DMS114 treated with DMSO at 0.1 percent for 48 hours (cell line): ENCODE results near the gene HESX1.

Experiments
- DNase-seq: peaks from one replicate; lab custom pipeline; 2025; ENCODE audit not compliant: unreplicated experiment; lab: John Stamatoyannopoulos, UW

The HESX1 gene

DNA sequence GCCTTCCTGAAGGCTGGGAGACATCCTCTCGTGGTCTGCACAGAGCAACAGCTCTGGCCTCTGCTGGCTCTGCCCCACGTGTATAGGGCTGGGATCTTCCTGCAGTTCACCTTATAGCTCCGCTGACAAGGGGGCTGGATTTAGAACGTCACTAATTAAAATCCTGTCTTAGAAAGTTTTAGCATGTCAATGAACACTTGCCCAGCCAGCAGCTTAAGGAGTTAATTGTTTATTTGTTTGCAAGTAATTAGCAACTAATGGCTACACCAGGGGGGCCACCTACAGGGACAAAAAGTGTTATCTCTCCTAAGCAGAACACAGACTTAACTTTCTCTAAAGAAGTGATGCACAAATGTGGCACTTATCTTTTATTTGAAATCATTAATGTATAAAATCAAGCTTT, at the start of gene HESX1:
TSS of gene HESX1 (minus strand) at position 84 of the 403 bp plus-strand sequence. CDS start at position 24, 60 bp downstream.
- DNase-seq, result no peak

DNA sequence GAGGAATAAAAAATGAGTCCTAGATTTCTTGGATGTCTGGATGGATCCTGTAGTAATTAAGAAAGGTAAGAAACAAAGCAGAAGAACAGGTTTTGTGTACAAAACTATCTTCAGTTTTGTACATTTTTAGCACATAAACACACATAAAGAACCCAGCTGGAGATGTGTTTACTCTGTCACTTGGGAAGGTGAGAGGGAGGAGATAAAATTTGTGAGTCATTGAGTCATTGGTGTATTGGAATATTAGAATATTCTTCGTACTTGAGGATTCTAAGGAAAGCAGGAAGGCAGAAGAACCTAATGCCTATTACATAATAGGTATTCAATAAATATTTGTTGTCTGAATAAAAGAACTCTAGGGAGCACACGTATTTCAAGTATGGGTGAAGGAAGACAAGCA, 45.2 kb upstream of the HESX1 start:
- no peak for DNase-seq

DNA sequence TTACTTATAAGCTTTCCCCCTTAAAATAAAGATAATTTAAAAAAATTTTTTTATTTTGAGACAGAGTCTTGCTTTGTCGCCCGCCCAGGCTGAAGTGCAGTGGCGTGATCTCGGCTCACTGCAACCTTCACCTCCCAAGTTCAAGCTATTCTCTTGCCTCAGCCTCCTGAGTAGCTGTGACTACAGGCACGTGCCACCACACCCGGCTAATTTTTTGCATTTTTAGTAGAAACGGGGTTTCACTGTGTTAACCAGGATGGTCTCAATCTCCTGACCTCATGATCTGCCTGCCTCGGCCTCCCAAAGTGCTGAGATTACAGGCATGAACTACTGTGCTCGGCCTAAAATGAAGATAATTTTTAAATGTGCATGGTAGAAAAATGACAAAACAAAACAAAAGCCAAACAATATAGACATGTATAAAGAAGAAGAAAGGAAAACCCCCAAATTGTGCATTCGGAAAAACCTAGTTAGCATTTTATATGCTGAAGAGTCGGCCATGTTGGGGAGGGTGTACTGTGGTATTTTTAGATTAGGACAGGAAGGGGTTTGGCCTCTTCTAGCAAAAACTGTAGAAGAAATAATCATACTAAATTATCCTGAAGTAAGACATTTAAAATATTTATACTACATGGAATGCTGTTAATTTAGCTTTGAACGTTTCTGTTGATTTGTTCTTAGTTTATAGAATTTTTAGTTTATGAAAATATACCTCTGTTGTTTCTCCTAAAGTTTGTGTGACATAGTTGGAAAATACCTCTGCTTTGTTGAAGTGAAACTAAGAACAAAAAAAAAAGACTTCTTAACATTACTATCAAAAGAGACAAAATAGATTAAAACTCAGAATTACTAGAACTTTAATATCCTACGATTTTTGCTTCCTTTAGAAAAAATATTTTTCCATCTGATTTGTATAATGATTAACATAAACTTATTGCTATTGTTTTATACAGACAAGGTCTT, 35.1 kb upstream of the HESX1 start:
- no peak for DNase-seq

DNA sequence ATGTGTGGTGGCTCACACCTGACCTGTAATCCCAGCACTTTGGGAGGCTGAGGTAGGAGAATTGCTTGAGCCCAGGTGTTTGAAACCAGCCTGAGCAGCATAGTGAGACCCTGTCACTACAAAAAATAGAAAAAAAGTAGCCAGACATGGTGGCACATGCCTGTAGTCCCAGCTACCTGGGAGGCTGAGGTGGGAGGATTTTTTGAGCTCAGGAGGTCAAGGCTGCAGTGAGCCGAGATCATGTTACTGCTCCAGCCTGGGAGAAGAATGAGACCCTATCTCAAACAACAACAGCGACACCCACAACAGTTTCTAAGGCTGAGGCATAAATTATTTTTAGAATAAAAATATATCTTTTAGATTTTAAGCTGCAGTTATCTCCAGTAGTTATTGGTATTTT, 34.0 kb upstream of the HESX1 start:
- DNase-seq, result no peak

DNA sequence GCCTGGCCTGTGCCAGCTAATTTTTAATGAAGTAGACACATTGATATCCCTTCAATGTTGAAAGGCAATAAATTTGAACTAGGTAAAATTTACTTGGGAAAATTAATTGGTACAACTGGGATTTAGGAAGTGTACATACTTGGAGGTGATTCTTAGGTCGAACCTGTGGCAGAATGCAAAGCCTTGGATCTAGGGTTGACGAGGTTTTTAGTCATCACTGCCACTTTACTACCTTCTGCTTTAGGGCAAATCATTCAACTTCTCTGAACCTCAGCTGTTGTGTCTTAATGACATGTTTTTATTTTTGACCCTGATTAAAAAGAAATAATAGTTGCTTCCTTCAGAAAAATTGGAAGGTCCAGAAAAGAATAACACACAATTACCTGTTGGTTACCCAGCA, 30.2 kb upstream of the HESX1 start:
- DNase-seq, result no peak

DNA sequence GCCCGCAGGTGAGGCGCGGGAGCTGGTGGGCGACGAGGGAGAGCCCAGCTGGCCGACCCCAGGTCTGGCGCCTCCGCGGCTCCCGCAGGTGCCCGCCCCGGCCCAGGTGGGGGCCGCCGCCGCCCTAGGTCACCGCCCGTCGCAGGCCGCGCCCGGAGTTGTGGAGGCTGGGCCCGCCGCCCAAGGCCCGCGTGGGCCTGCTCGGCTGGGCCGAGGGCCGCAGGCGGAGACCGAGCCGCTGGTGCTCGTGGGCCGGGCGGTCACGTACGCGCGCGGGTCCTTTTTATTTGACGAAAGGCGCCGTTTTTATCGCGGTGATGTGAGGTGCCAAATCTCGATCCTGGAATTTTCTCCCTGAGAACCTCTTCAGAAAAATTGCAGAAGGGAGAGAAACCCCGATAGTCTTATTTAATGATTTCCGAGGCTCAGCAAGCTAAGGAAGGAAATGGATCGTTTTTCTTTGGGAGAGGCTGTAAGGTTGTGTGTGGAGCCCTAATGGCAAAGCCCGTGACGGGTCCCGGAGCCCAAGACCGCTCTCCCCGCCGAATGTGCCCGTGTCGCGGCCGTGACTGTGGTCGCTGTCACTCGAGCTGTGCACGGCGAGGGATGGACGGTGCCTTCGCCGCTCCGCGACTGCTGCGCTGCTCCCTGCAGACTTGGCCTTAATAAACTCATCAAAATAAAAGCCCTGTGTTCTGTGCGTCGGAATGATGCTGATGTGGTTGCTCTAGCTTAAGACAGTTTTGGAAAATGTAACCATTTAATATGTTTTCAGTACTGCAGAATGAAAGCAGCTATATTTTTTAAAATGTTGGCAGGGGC, 28.4 kb upstream of the HESX1 start:
- DNase-seq, result no peak

DNA sequence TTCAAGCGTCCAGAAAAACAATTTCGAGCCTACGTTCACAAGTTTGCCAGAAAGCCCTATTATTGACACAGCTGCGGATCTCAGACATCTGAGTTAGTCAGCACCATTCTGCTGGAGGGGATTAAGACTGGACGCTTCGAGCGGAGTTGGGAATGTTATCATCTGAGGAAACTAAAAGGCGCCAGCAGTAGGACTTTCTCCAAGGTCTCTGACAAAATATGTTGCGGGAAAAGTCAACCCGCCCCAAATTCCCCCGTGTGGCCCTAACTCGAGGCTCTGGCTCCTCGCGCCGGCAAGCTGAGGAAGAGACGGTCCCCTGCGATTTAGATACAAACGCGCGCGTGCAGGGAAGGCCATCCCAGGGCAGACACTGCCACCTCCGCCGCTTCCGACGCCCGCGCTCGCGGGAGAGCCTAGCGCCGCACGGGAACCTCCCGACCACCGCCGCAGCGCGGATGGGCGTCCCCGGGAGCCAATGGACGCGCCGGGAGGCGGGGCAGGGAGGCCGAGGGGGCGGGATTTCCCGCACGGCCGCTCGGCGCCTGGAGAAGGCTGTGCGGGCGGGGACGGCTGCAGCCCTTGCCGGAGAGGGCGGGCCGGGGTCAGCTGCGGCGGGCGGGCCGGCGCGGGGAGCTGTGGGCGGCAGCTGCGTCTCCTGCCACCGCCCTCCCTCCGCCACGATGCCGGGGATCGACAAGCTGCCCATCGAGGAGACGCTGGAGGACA, 27.6 kb upstream of the HESX1 start, which contains the start of gene APPL1:
TSS of gene APPL1 (plus strand) at position 526 of the 726 bp plus-strand sequence. CDS start at position 681, 155 bp downstream.
- DNase-seq, result peak; percentile 81

DNA sequence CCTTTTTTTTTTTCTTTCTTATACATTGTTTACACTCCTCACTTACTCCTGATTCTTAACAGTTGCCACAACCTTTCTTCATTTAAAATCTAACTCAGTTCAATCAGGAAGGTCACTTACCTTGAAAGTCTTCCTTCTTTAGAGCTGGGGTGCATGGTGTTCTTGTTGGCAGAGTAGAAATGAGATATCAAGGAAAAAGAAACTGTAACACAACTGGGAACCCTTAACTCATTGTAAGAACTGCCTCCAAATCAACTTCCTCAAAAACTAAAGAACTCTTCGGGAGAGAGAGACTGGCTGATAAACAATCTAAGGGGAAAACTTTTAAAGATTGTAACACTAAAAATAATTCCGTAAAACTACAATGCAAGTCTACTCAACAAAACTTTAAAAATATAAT, 26.4 kb upstream of the HESX1 start:
- no peak for DNase-seq

DNA sequence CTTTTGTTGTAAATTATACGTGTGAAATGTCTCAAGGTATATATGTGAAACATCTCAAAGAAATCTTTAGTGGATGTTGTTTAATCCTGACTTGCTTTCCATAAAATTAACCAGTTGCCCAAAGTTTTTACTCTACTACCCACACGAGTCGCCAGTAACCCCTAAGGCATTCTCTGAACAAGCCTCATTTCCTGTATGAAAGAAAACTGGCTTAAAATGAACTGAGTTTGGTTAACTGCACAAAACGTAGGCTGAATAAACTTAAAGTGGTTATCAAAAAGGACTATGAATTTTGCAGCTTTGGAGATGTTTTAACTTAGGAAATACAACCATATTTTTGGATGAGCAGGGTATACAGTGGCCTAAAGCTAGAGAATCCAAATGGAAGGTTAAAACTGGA, 25.1 kb upstream of the HESX1 start:
- DNase-seq, result no peak

DNA sequence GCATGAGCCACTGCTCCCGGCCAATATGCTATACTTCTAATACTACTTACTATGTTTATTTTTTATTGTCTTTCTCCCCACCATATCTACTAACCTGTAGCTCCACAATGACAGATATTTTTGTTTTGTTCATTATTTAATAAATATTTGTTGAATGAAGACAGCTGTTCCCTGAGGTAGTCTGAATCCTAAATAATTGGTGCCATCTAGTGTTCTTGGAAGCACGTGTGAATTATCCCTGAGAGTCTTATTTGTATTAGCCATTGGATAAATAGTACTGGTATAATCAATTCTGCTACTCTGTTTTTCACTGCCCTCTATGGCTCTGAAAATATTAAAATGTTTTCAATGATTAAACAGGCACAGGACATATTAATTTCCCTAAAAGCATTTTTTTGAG, 22.1 kb upstream of the HESX1 start:
- DNase-seq, result peak; percentile 37

DNA sequence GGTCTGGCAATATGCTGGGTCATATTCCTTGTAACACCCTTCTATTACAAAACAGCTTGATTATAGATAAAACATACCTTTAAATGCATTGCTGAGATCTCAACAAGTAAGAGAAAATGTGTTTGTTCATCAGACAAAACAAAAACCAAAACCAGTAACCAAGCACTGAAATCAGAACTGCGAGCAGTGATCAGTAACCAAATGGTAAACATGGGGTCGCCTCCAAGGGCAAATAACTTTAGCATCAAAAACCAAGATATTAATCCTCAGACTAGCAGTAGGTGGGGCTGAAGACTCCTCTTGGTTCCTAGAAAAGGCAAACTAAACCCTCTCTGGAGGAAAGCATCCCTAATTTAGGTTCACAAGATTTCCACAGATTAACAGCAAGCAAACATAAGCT, 6.6 kb upstream of the HESX1 start:
- DNase-seq, result no peak

DNA sequence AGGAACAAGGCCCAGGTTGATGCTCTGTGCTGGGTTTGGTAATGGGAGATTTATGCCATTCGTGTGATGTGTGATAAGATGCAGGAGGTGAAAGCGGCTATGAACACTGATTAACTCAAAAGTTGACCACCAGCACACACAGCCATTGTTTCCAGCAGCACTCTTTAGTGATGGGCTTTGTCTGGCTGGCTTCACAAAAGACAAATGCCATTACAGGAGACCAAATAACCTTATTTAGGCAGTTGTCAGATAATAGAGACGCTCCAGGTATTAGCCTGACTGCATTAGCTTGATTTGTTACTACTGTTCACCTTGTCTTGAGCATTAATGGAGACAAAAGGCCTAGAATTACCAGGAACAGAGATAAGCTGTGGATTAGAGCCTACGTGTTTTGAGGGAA, 5.1 kb downstream of the HESX1 start:
- no peak for DNase-seq

DNA sequence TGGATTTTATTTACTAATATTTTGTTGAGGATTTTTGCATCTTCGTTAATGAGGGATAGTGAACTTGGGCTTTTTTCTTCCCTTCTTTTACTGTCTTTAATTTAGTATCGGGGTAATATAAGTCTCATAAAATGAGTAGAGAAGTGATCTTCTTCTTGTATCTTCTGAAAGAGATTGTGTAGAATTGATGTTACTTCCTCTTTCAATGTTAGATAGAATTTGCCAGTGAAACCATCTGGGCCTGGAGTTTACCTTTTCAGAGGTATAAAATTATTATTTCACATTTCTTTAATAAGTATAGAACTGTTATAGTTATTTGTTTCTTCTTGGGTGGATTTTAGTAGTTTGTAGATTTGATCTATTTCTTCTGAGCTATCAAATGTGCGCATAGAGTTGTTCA, 7.8 kb downstream of the HESX1 start:
- no peak for DNase-seq

DNA sequence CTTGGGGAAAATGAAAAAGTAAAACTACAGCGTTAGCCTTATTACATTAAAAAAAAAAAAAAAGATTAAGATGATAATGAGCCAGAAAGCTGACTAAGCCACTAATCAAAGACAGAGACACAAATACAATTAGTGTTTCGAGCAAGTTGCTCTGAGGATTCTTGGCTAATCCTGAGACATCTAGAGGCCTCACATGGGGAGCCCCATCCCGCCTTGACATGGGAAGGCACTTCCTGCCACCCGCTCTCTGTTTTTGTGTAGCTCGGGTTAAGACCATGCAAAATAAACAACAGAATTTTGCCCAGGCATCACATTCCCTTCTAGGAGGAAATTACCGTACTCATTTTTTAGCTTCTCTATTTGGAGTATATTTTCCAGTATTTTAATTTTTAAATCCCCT, 15.3 kb downstream of the HESX1 start:
- no peak for DNase-seq

DNA sequence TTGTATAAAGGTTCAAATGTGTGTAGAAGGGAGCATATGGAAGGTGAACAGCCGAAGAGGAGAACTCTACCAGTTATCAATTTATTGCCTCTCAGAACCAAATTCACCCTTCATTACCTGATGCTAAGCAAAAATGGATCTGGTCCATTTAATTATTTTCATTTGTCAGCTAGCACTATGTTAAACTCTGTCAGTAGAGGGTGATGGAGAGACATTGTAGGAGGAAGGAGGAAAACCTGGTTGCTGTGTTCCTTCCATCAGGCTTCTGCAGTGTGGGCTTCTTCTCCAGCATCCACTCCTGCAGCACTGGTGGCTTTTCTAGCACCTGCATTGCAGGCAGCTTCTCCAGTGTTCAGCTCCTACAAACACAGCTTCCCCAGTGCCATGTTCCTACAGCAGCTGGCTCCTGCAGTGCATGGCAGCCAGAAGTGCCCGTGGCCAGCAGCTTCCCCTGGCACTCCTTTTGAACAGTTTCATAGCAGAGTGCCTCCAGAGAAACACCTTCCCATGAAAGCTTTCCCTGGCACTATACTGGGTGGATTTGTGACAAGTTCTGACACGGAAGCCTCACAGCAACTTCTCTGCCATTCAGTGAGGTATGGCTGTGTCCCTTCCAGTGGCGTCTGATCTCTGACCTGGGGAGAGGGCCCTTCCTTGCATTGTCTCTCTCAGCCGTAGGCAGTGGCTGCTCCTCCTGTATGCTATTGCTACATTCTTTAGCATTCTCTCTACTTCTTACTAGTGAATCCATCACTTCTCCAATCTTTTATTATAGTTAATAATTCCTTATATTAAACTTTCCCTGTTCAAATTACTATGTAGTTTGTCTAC, 20.0 kb downstream of the HESX1 start:
- peak; percentile 28 for DNase-seq

DNA sequence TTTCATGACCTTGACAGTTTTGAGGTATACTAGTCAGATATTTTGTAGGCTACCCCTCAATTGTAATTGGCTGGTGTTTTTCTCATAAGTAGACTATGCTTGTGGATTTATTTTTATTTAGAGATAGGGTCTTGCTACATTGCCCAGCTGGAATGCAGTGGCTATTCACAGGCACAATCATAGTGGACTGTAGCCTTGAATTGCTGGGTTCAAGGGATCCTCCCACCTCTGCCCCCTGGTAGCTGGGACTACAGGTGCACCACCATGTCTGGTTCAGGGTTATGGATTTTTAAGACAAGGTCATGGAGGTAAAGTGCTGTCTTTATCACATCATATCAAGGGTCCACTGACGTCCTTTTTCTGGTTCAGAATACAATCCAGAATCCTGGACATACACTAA, 23.7 kb downstream of the HESX1 start:
- no peak for DNase-seq

DNA sequence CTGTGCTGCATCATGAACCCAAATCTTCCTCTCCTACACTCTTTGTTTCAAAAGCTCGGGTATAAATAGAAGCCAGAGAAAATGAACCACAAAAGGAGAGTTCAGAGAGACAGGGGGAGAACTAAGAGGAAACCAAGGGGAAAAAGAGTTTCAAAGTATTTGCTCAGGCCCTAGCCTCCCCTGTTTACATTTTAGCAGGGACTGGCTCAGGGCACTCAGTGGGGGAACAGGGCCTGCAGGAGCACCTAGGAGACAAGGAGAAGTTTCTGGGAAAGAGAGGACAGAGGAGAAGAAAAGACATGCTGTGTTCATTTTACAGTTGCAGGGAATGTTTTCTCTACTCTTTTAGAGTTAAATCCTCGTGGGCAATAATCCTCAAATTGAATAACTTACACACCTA, 26.1 kb downstream of the HESX1 start:
- no peak for DNase-seq

DNA sequence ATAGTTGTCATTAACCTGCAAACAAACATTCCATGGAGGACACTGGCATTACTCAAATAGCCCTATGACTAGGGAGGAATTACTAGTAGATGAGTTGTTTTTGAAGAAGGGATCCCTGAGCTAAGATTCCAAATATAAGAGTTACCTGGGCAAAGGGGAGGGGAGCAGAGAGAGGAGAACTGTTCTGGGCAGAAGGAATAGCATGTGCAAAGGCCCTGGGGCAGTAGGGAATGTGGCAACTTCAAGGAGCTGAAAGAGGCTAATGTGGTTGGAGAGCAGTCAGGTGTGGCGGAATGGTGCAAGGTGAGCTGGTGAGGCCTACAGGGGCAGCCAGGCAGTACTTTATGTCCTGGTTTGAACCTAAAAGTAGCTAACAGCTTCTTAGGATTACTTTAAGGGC, 28.8 kb downstream of the HESX1 start:
- DNase-seq, result no peak

DNA sequence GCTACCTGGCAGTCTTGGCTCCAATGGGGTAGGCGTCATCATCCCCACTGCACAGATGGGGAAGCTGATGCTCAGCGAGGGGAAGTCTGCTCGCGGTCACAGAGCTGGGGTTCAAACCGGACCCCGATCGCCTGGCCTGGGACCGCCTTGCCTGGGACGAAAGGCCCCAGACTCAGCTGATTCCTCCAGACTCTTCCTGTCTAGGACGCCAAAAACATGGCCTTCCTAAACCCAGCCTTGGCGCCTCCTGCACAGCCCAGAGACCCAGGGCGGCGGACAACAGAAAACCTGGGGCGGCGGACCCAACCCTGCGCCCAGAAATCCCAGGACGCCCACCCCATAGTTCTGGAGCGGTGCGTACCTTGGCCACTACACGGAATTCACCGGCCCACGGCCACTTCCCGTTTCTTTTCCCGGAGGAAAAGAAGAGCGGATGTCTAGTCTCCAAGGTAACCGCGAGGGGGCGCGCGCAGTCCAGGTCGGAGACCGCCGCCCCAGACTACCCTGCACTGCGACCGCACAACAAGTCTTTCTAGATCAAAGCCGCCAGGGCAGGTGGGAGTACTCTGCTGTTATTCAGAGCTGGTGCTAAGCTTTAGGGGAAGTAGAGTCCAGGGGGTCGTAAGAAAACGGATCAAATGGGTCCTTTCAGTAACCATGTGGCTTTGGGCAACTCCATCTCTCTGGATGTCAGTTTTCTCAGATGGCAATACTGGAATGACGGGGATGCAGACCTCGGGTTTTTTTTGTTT, 29.7 kb downstream of the HESX1 start:
- DNase-seq, result peak; percentile 59

DNA sequence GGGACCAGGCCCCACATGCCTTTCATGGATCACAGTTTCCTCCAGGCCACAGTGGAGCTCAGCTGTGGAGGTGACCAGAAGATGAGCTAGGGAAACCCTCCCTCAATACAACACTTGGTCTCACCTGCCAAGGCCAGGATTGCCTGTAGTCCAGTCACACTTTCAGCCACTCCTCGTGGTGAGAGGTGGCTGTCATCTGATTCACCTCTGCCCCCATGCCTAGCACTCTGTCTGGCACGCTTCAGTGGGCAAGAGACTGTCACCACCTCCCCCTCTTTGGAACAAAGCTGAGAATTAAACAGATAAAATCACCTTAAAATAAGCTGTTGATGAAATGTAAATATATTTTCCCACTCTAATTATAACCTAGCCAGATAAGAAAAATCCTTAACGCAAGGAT, 30.7 kb downstream of the HESX1 start:
- no peak for DNase-seq
